Neuronal stem cell (in vitro differentiated cells): ENCODE measurements around the gene IFNB1.

Experiments
- DNase-seq: peaks from one replicate; pipeline ENCODE4 v3.0.0-alpha.2; 2013; ENCODE audit warnings: low spot score
- H2AFZ ChIP-seq: one replicate; pipeline ENCODE4 v1.6.1; 2013; ENCODE audit warnings: mild to moderate bottlenecking, low read length, inconsistent platforms
- H2AK5ac ChIP-seq: 2 replicates; pipeline ENCODE4 v1.6.1; 2013; ENCODE audit warnings: low read depth, mild to moderate bottlenecking, inconsistent platforms, low read length, moderate library complexity, mixed read lengths
- H2BK120ac ChIP-seq: 2 replicates; pipeline ENCODE4 v1.6.1; 2013; ENCODE audit warnings: low read depth, mild to moderate bottlenecking, inconsistent platforms, low read length, moderate library complexity, mixed read lengths
- H2BK12ac ChIP-seq: one replicate; pipeline ENCODE4 v1.6.1; 2013; ENCODE audit warnings: low read length, inconsistent platforms
- H2BK15ac ChIP-seq: 2 replicates; pipeline ENCODE4 v1.6.1; 2013; ENCODE audit warnings: mild to moderate bottlenecking, low read length, inconsistent platforms, mixed read lengths
- H2BK5ac ChIP-seq: one replicate; pipeline ENCODE4 v1.6.1; 2013; ENCODE audit warnings: inconsistent platforms, mild to moderate bottlenecking, low read length, moderate library complexity
- H3K14ac ChIP-seq: one replicate; pipeline ENCODE4 v1.6.1; 2013; ENCODE audit warnings: low read length, inconsistent platforms
- H3K18ac ChIP-seq: 2 replicates; pipeline ENCODE4 v1.6.1; 2013; ENCODE audit warnings: low read length, inconsistent platforms
- H3K23ac ChIP-seq: 2 replicates; pipeline ENCODE4 v1.6.1; 2013; ENCODE audit warnings: low read depth, mild to moderate bottlenecking, mixed read lengths, low read length, inconsistent platforms; ENCODE audit not compliant: poor library complexity
- H3K27ac ChIP-seq: replicated peaks from 3 replicates; pipeline ENCODE4 v1.5.1; 2013; ENCODE audit warnings: low read length, inconsistent platforms
- H3K27me3 ChIP-seq, 3 experiments: 2 replicates each; pipeline ENCODE4 v1.6.1; 2013; ENCODE audit warnings: low read length in 3 of 3, mild to moderate bottlenecking in 2 of 3, inconsistent platforms in 1 of 3, low read depth in 1 of 3, mixed read lengths in 1 of 3, moderate library complexity in 1 of 3; ENCODE audit not compliant: control insufficient read depth in 3 of 3, insufficient read depth in 3 of 3
- H3K36me3 ChIP-seq, 2 donors: replicated peaks in 1 of 2; 2 replicates each; pipeline ENCODE4 v1.6.1; 2013; ENCODE audit warnings: low read length in 2 of 2; ENCODE audit not compliant: control insufficient read depth in 2 of 2, insufficient read depth in 2 of 2
- H3K4ac ChIP-seq: 2 replicates; pipeline ENCODE4 v1.6.1; 2013; ENCODE audit warnings: inconsistent platforms, mild to moderate bottlenecking, low read length, moderate library complexity
- H3K4me1 ChIP-seq, 2 donors: 1 replicate in 1 of 2; 2 replicates in 1 of 2; pipeline ENCODE4 v1.6.1; 2013; ENCODE audit warnings: low read length in 2 of 2, low read depth in 1 of 2; ENCODE audit not compliant: control insufficient read depth in 2 of 2, insufficient read depth in 1 of 2
- H3K4me2 ChIP-seq: one replicate; pipeline ENCODE4 v1.6.1; 2013; ENCODE audit warnings: mild to moderate bottlenecking, low read length, inconsistent platforms; ENCODE audit not compliant: insufficient read depth, poor library complexity, severe bottlenecking
- H3K4me3 ChIP-seq, 2 donors: 2 replicates each; pipeline ENCODE4 v1.5.1; 2013; ENCODE audit warnings: low read length in 2 of 2, mild to moderate bottlenecking in 2 of 2, inconsistent platforms in 1 of 2, moderate library complexity in 1 of 2
- H3K79me1 ChIP-seq: one replicate; pipeline ENCODE4 v1.6.1; 2013; ENCODE audit warnings: low read depth, mild to moderate bottlenecking, inconsistent platforms, low read length, moderate library complexity
- H3K9ac ChIP-seq: one replicate; pipeline ENCODE4 v1.6.1; 2013; ENCODE audit warnings: mild to moderate bottlenecking, low read depth, low read length, inconsistent platforms; ENCODE audit not compliant: poor library complexity
- H3K9me3 ChIP-seq, 2 donors: replicated peaks in 1 of 2; 2 replicates each; pipeline versions ENCODE3 to v1.6.1; 2013; ENCODE audit warnings: low read length in 2 of 2, mild to moderate bottlenecking in 2 of 2, inconsistent platforms in 1 of 2, low read depth in 1 of 2, mixed read lengths in 1 of 2, moderate library complexity in 1 of 2; ENCODE audit not compliant: control insufficient read depth in 2 of 2, insufficient read depth in 1 of 2
- H4K8ac ChIP-seq: one replicate; pipeline ENCODE4 v1.6.1; 2013; ENCODE audit warnings: low read depth, mild to moderate bottlenecking, inconsistent platforms, low read length, moderate library complexity
- H4K91ac ChIP-seq: one replicate; pipeline ENCODE4 v1.6.1; 2013; ENCODE audit warnings: low read length, low read depth, mild to moderate bottlenecking, inconsistent platforms; ENCODE audit not compliant: poor library complexity
- whole genome bisulfite sequencing, 2 donors: extraction: QIAGEN DNeasy Blood & Tissue Kit; methylation state at CpG; one replicate each; pipeline ENCODE4 v1.1.7; 2013; ENCODE audit warnings: missing lambda C conversion rate in 2 of 2, mixed read lengths in 1 of 2; ENCODE audit not compliant: insufficient read length in 2 of 2, insufficient replicate concordance in 1 of 2; ENCODE audit errors: extremely low coverage in 2 of 2; 5-methylcytosine and 5-hydroxymethylcytosine counted together

Gene IFNB1

GRCh38 chr9:21031091-21031807 lies 46.5 kb downstream of the IFNB1 start, which contains the start of gene HACD4:
HACD4 (minus strand) TSS chr9:21031640; CDS start chr9:21031590, 50 bp downstream.
- Histone ChIP-seq H3K27me3 (no peaks in the 10 kb centered on the region), H3K9me3 (no peaks in the 10 kb centered on the region), H3K9ac (peak within 1 kb of the TSS; percentile 34), H3K36me3 (no peaks in the 10 kb centered on the region), H2BK5ac (no peak within 1 kb of the TSS), H2BK120ac (no peak within 1 kb of the TSS), H4K91ac (no peak within 1 kb of the TSS), H2BK15ac (peak within 1 kb of the TSS; percentile 86), H3K4me1 (peaks cover 8 to 9% of the 10 kb centered on the region in 2 donors), H3K23ac (no peak within 1 kb of the TSS), H3K18ac (peak within 1 kb of the TSS; percentile 86), H3K14ac (no peak within 1 kb of the TSS), H3K4me3 (peak within 1 kb of the TSS in 1 of 2 donors; percentile 69), H2AFZ (peak within 1 kb of the TSS; percentile 56), H3K4ac (no peak within 1 kb of the TSS), H2AK5ac (peak within 1 kb of the TSS; percentile 79), H3K79me1 (no peaks in the 10 kb centered on the region), H3K4me2 (peak within 1 kb of the TSS; percentile 61), H4K8ac (no peak within 1 kb of the TSS), H2BK12ac (no peak within 1 kb of the TSS), H3K27ac (no peak within 1 kb of the TSS)
- peak; percentile 23 for DNase-seq
- no CpG with 5 or more reads among the region's 46 CpGs for WGBS, 2 donors

GRCh38 chr9:21030389-21031035 lies 47.2 kb downstream of the IFNB1 start:
- H3K9me3 ChIP-seq: no peaks in the 10 kb centered on the region
- H3K27me3 ChIP-seq: no peaks in the 10 kb centered on the region
- WGBS, 2 donors: no CpG with 5 or more reads among the region's 5 CpGs
- no peak for DNase-seq
- H2BK12ac ChIP-seq: no peak overlapping the region
- no peak overlapping the region for H3K27ac ChIP-seq
- H3K23ac ChIP-seq: no peak overlapping the region
- peak overlapping the region; percentile 61 for H3K4me2 ChIP-seq
- no peak overlapping the region for H2BK15ac ChIP-seq
- no peak overlapping the region for H2BK5ac ChIP-seq
- H3K4ac ChIP-seq: no peak overlapping the region
- no peak overlapping the region for H4K91ac ChIP-seq
- H3K9ac ChIP-seq: no peak overlapping the region
- H4K8ac ChIP-seq: no peak overlapping the region
- H2AFZ ChIP-seq: peak overlapping the region; percentile 56
- no peak overlapping the region for H3K4me3 ChIP-seq
- H3K36me3 ChIP-seq: no peaks in the 10 kb centered on the region
- H3K4me1 ChIP-seq: peaks cover 8 to 9% of the 10 kb centered on the region in 2 donors
- H3K18ac ChIP-seq: no peak overlapping the region
- no peak overlapping the region for H3K14ac ChIP-seq
- H2BK120ac ChIP-seq: no peak overlapping the region
- H3K79me1 ChIP-seq: no peaks in the 10 kb centered on the region
- H2AK5ac ChIP-seq: no peak overlapping the region

GRCh38 chr9:21029661-21030060 lies 48.1 kb downstream of the IFNB1 start:
- no peak overlapping the region for H3K4me2 ChIP-seq
- no peak overlapping the region for H3K18ac ChIP-seq
- H3K4me3 ChIP-seq: no peak overlapping the region
- DNase-seq: no peak
- H3K14ac ChIP-seq: no peak overlapping the region
- no CpG with 5 or more reads among the region's 8 CpGs for WGBS, 2 donors
- H3K79me1 ChIP-seq: no peaks in the 10 kb centered on the region
- no peaks in the 10 kb centered on the region for H3K36me3 ChIP-seq
- no peak overlapping the region for H2BK5ac ChIP-seq
- no peak overlapping the region for H2AFZ ChIP-seq
- no peak overlapping the region for H3K27ac ChIP-seq
- no peaks in the 10 kb centered on the region for H3K27me3 ChIP-seq
- no peak overlapping the region for H3K9ac ChIP-seq
- H2BK120ac ChIP-seq: no peak overlapping the region
- no peak overlapping the region for H2AK5ac ChIP-seq
- no peak overlapping the region for H3K23ac ChIP-seq
- H2BK15ac ChIP-seq: no peak overlapping the region
- no peak overlapping the region for H3K4ac ChIP-seq
- no peaks in the 10 kb centered on the region for H3K9me3 ChIP-seq
- H4K8ac ChIP-seq: no peak overlapping the region
- peaks cover 8 to 9% of the 10 kb centered on the region in 2 donors for H3K4me1 ChIP-seq
- H2BK12ac ChIP-seq: no peak overlapping the region
- H4K91ac ChIP-seq: no peak overlapping the region

GRCh38 chr9:21028466-21028865 lies 49.3 kb downstream of the IFNB1 start:
- WGBS, 2 donors: no CpG with 5 or more reads among the region's 3 CpGs
- no peak overlapping the region for H3K27ac ChIP-seq
- no peaks in the 10 kb centered on the region for H3K36me3 ChIP-seq
- no peak overlapping the region for H3K4me3 ChIP-seq
- no peak overlapping the region for H3K14ac ChIP-seq
- no peak overlapping the region for H3K9ac ChIP-seq
- peaks cover 8 to 9% of the 10 kb centered on the region in 2 donors for H3K4me1 ChIP-seq
- H3K27me3 ChIP-seq: no peaks in the 10 kb centered on the region
- no peak overlapping the region for H2BK5ac ChIP-seq
- H3K79me1 ChIP-seq: no peaks in the 10 kb centered on the region
- no peak overlapping the region for H2BK15ac ChIP-seq
- no peak overlapping the region for H4K91ac ChIP-seq
- no peak overlapping the region for H2AFZ ChIP-seq
- no peak overlapping the region for H3K4me2 ChIP-seq
- H2BK120ac ChIP-seq: no peak overlapping the region
- H3K18ac ChIP-seq: no peak overlapping the region
- H3K9me3 ChIP-seq: no peaks in the 10 kb centered on the region
- H3K4ac ChIP-seq: no peak overlapping the region
- no peak overlapping the region for H4K8ac ChIP-seq
- no peak for DNase-seq
- H3K23ac ChIP-seq: no peak overlapping the region
- no peak overlapping the region for H2BK12ac ChIP-seq
- no peak overlapping the region for H2AK5ac ChIP-seq
